HG03460 (cell line): ENCODE results near the gene MAST4.

Experiments
- ATAC-seq: cut with Tn5 transposase; IDR thresholded peaks from one replicate; pipeline ENCODE4 v1.9.1; 2021; ENCODE audit not compliant: unreplicated experiment

Gene MAST4

GRCh38 chr5:67009028-67009427 lies 412.8 kb downstream of the MAST4 start:
- ATAC-seq, result no peak

- ATAC-seq, result no peak
Observed at GRCh38 chr5:67010684-67011409, 414.7 kb downstream of the MAST4 start.

- ATAC-seq, result no peak
Observed at GRCh38 chr5:67011422-67011821, 415.2 kb downstream of the MAST4 start.

GRCh38 chr5:67012171-67012570 lies 416.0 kb downstream of the MAST4 start:
- ATAC-seq, result no peak

GRCh38 chr5:67013719-67014118 lies 417.5 kb downstream of the MAST4 start:
- ATAC-seq, result no peak

GRCh38 chr5:67014191-67014590 lies 418.0 kb downstream of the MAST4 start:
- no peak for ATAC-seq

- no peak for ATAC-seq
Observed at GRCh38 chr5:67014957-67015400, 418.8 kb downstream of the MAST4 start.

- ATAC-seq, result no peak
Observed at GRCh38 chr5:67015541-67016191, 419.5 kb downstream of the MAST4 start.

- ATAC-seq, result no peak
Observed at GRCh38 chr5:67019065-67019845, 423.1 kb downstream of the MAST4 start.

GRCh38 chr5:67020096-67020615 lies 424.0 kb downstream of the MAST4 start:
- no peak for ATAC-seq

GRCh38 chr5:67021031-67021430 lies 424.8 kb downstream of the MAST4 start:
- no peak for ATAC-seq

GRCh38 chr5:67021521-67021920 lies 425.3 kb downstream of the MAST4 start:
- ATAC-seq, result no peak

GRCh38 chr5:67021962-67022361 lies 425.8 kb downstream of the MAST4 start:
- no peak for ATAC-seq

- ATAC-seq, result no peak
Observed at GRCh38 chr5:67025457-67025856, 429.3 kb downstream of the MAST4 start.

GRCh38 chr5:67026278-67026677 lies 430.1 kb downstream of the MAST4 start:
- ATAC-seq, result no peak

GRCh38 chr5:67027171-67027570 lies 431.0 kb downstream of the MAST4 start:
- no peak for ATAC-seq

GRCh38 chr5:67028371-67028770 lies 432.2 kb downstream of the MAST4 start:
- no peak for ATAC-seq

GRCh38 chr5:67028941-67029340 lies 432.7 kb downstream of the MAST4 start:
- no peak for ATAC-seq

- no peak for ATAC-seq
Observed at GRCh38 chr5:67029481-67029880, 433.3 kb downstream of the MAST4 start.

GRCh38 chr5:67030289-67031056 lies 434.3 kb downstream of the MAST4 start:
- ATAC-seq, result no peak

- no peak for ATAC-seq
Observed at GRCh38 chr5:67031057-67031443, 434.9 kb downstream of the MAST4 start.
